ENCODE results near the gene FILIP1.

DNA sequence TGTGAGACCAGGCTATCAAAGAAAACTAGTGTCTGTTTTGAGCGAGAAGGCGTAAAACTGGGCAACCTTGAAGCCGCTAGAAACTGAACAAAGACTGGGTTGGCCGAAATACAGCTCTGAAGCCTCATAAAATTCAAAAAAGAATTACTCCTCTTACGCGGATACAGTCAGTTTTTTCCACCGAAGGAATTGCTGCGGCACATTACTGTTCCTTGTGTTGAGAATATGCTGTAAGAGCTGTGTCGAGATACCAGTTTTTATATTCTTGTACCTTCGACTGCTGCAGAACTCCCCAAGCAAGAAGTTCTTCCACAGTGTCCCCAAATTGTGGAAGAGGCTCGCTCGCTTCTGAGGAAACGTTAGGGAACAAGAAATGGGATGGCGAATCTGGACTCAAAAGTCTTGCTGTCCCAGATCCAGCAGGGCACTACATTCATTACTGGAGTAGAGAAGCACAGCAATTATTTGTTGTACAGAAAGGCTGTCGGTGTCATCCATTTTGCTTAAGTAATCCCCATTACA, 249.5 kb downstream of the FILIP1 start:
- no peak for TF ChIP-seq CTCF (IDR thresholded peaks at IDR 0.05)
- no peak for TF ChIP-seq TAF1 (IDR thresholded peaks at IDR 0.05; ENCODE audit: borderline replicate concordance, low read depth, low read length)
- no peak for TF ChIP-seq SIN3A (IDR thresholded peaks at IDR 0.05; ENCODE audit: borderline replicate concordance, low read depth, low read length)
- no peak for TF ChIP-seq CHD2 (IDR thresholded peaks at IDR 0.05; ENCODE audit: low read length, partially characterized antibody)
- no peak for TF ChIP-seq RAD21 (IDR thresholded peaks at IDR 0.05; ENCODE audit: low read length)
- TF ChIP-seq, protein P1, sequence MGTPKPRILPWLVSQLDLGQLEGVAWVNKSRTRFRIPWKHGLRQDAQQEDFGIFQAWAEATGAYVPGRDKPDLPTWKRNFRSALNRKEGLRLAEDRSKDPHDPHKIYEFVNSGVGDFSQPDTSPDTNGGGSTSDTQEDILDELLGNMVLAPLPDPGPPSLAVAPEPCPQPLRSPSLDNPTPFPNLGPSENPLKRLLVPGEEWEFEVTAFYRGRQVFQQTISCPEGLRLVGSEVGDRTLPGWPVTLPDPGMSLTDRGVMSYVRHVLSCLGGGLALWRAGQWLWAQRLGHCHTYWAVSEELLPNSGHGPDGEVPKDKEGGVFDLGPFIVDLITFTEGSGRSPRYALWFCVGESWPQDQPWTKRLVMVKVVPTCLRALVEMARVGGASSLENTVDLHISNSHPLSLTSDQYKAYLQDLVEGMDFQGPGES (IDR thresholded peaks at IDR 0.05; ENCODE audit: low read depth, low read length): no peak
- TF ChIP-seq EP300 (IDR thresholded peaks at IDR 0.05; ENCODE audit: borderline replicate concordance in 1 of 2, low read depth in 1 of 2, low read length in 1 of 2): no peak
- TF ChIP-seq TEAD4 (IDR thresholded peaks at IDR 0.05; ENCODE audit: borderline replicate concordance, insufficient read depth): no peak
- TF ChIP-seq REST (IDR thresholded peaks at IDR 0.05; ENCODE audit: low read depth, low read length): no peak
- TF ChIP-seq, protein P2, sequence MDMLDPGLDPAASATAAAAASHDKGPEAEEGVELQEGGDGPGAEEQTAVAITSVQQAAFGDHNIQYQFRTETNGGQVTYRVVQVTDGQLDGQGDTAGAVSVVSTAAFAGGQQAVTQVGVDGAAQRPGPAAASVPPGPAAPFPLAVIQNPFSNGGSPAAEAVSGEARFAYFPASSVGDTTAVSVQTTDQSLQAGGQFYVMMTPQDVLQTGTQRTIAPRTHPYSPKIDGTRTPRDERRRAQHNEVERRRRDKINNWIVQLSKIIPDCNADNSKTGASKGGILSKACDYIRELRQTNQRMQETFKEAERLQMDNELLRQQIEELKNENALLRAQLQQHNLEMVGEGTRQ (IDR thresholded peaks at IDR 0.05; ENCODE audit: borderline replicate concordance, low read depth, low read length): no peak
- no peak for TF ChIP-seq FOXJ3 (CRISPR knock-in tag; IDR thresholded peaks at IDR 0.05)
